ENCODE measurements around the gene LRRC1. TPM values are rescaled to one million over a fixed set of nuclear protein-coding genes. Genes with fewer than 3 reads are reported as not detected.
A peak's percentile ranks its signal among the peaks of the same experiment; 100 is the strongest.

LRRC1 gene
- polyA plus RNA-seq, 1 donor (not counting 4 experiments of a cell fraction or from before 2014, with no cell fraction given), result 19.7 TPM

- Histone ChIP-seq H3K9me3 (ENCODE audit: control insufficient read depth, low read depth, low read length) (no peaks in the 10 kb centered on the region), H3K4me3 (ENCODE audit: control insufficient read depth in 2 of 3, extremely low read depth in 1 of 3, insufficient read depth in 2 of 3, low read depth in 1 of 3, low read length in 3 of 3) (no peak overlapping the region), H3K36me3 (ENCODE audit: control insufficient read depth in 2 of 2, extremely low read depth in 1 of 2, insufficient read depth in 2 of 2, low read length in 2 of 2) (peaks cover 4 to 12% of the 10 kb centered on the region in 2 experiments), H3K4me1 (ENCODE audit: control insufficient read depth, extremely low read depth, insufficient read depth, low read length) (no peaks in the 10 kb centered on the region), H2AFZ (ENCODE audit: control insufficient read depth, low read length) (no peak overlapping the region), H3K27ac (ENCODE audit: control insufficient read depth, insufficient read depth, low read length) (no peak overlapping the region), H3K79me2 (ENCODE audit: control insufficient read depth, insufficient read depth, low read length) (no peaks in the 10 kb centered on the region), H4K20me1 (ENCODE audit: control insufficient read depth, extremely low read depth, insufficient read depth, low read length) (no peaks in the 10 kb centered on the region), H3K9ac (ENCODE audit: control insufficient read depth, extremely low read depth, insufficient read depth, low read length) (no peak overlapping the region), H3K4me2 (ENCODE audit: control insufficient read depth, extremely low read depth, insufficient read depth, low read depth, low read length) (no peak overlapping the region), H3K27me3 (ENCODE audit: control insufficient read depth, extremely low read depth, insufficient read depth, low read length) (no peaks in the 10 kb centered on the region), H3K9me1 (ENCODE audit: control insufficient read depth, extremely low read depth, insufficient read depth, low read length) (no peaks in the 10 kb centered on the region)
- TF ChIP-seq EZH2 (IDR thresholded peaks at IDR 0.05; ENCODE audit: low read length), result no peak
- DNase-seq (ENCODE audit: low read depth, low spot score), result no peak
- dilution Hi-C loops (cut with MboI; ENCODE audit: extremely low pct_ligation_motif_present, low sequenced_read_pairs), result no loop called here
- peak; percentile 17 for FAIRE-seq
Observed at GRCh38 chr6:53910834-53911233, 116.0 kb downstream of the LRRC1 start.

DNA sequence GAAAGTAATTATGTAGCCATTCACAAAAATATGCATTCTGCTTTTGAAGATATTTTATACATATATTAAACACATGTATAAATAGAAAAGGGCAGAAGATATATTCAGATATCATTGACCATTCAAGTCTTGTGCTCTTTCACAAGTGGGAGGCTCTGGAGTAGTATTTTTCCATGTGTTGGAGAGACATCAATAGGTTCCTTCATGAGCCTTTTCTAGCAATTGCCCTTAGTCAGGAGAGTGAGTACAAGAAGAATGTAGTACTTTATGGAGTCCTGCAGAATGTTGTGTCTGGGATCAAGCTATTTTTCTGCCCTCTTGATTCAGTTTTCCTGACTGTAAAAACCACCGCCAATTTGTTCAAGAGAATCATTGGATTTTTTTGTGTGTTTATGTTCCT is 117.9 kb downstream of the LRRC1 start:
- Histone ChIP-seq H3K27ac (ENCODE audit: control insufficient read depth, insufficient read depth, low read length) (no peak overlapping the region), H3K27me3 (ENCODE audit: control insufficient read depth, extremely low read depth, insufficient read depth, low read length) (no peaks in the 10 kb centered on the region), H3K9me1 (ENCODE audit: control insufficient read depth, extremely low read depth, insufficient read depth, low read length) (no peaks in the 10 kb centered on the region), H4K20me1 (ENCODE audit: control insufficient read depth, extremely low read depth, insufficient read depth, low read length) (no peaks in the 10 kb centered on the region), H3K9me3 (ENCODE audit: control insufficient read depth, low read depth, low read length) (no peaks in the 10 kb centered on the region), H3K79me2 (ENCODE audit: control insufficient read depth, insufficient read depth, low read length) (no peaks in the 10 kb centered on the region), H2AFZ (ENCODE audit: control insufficient read depth, low read length) (no peak overlapping the region), H3K4me2 (ENCODE audit: control insufficient read depth, extremely low read depth, insufficient read depth, low read depth, low read length) (no peak overlapping the region), H3K4me1 (ENCODE audit: control insufficient read depth, extremely low read depth, insufficient read depth, low read length) (no peaks in the 10 kb centered on the region), H3K36me3 (ENCODE audit: control insufficient read depth in 2 of 2, extremely low read depth in 1 of 2, insufficient read depth in 2 of 2, low read length in 2 of 2) (peaks cover 4 to 12% of the 10 kb centered on the region in 2 experiments), H3K4me3 (ENCODE audit: control insufficient read depth in 2 of 3, extremely low read depth in 1 of 3, insufficient read depth in 2 of 3, low read depth in 1 of 3, low read length in 3 of 3) (no peak overlapping the region), H3K9ac (ENCODE audit: control insufficient read depth, extremely low read depth, insufficient read depth, low read length) (no peak overlapping the region)
- TF ChIP-seq CTCF (optimal IDR thresholded peaks at IDR 0.05 in 1 of 3, IDR thresholded peaks at IDR 0.05 in 1 of 3, conservative IDR thresholded peaks at IDR 0.05 in 1 of 3; ENCODE audit: extremely low read depth in 1 of 3, insufficient read depth in 2 of 3, low read length in 3 of 3) (no peak), EZH2 (IDR thresholded peaks at IDR 0.05; ENCODE audit: low read length) (no peak)
- dilution Hi-C loops (cut with MboI; ENCODE audit: extremely low pct_ligation_motif_present, low sequenced_read_pairs), result no loop called here
- FAIRE-seq (no peak), DNase-seq (ENCODE audit: low read depth, low spot score) (no peak)

GRCh38 chr6:53913286-53913685 is 118.5 kb downstream of the LRRC1 start:
- H3K36me3 ChIP-seq (ENCODE audit: control insufficient read depth in 2 of 2, extremely low read depth in 1 of 2, insufficient read depth in 2 of 2, low read length in 2 of 2), result peaks cover 4 to 10% of the 10 kb centered on the region in 2 experiments
- no peak overlapping the region for H2AFZ ChIP-seq (ENCODE audit: control insufficient read depth, low read length)
- no peaks in the 10 kb centered on the region for H3K9me3 ChIP-seq (ENCODE audit: control insufficient read depth, low read depth, low read length)
- no peak overlapping the region for H3K4me3 ChIP-seq (ENCODE audit: control insufficient read depth in 2 of 3, extremely low read depth in 1 of 3, insufficient read depth in 2 of 3, low read depth in 1 of 3, low read length in 3 of 3)
- no peak overlapping the region for H3K27ac ChIP-seq (ENCODE audit: control insufficient read depth, insufficient read depth, low read length)
- TF ChIP-seq CTCF (optimal IDR thresholded peaks at IDR 0.05 in 1 of 3, IDR thresholded peaks at IDR 0.05 in 1 of 3, conservative IDR thresholded peaks at IDR 0.05 in 1 of 3; ENCODE audit: extremely low read depth in 1 of 3, insufficient read depth in 2 of 3, low read length in 3 of 3) (no peak), EZH2 (IDR thresholded peaks at IDR 0.05; ENCODE audit: low read length) (no peak)
- H3K4me2 ChIP-seq (ENCODE audit: control insufficient read depth, extremely low read depth, insufficient read depth, low read depth, low read length), result no peak overlapping the region
- DNase-seq (ENCODE audit: low read depth, low spot score), result no peak
- H3K9me1 ChIP-seq (ENCODE audit: control insufficient read depth, extremely low read depth, insufficient read depth, low read length), result no peaks in the 10 kb centered on the region
- H3K4me1 ChIP-seq (ENCODE audit: control insufficient read depth, extremely low read depth, insufficient read depth, low read length), result no peaks in the 10 kb centered on the region
- dilution Hi-C loops (cut with MboI; ENCODE audit: extremely low pct_ligation_motif_present, low sequenced_read_pairs), result no loop called here
- H3K27me3 ChIP-seq (ENCODE audit: control insufficient read depth, extremely low read depth, insufficient read depth, low read length), result no peaks in the 10 kb centered on the region
- H4K20me1 ChIP-seq (ENCODE audit: control insufficient read depth, extremely low read depth, insufficient read depth, low read length), result no peaks in the 10 kb centered on the region
- peak; percentile 9 for FAIRE-seq
- no peaks in the 10 kb centered on the region for H3K79me2 ChIP-seq (ENCODE audit: control insufficient read depth, insufficient read depth, low read length)
- no peak overlapping the region for H3K9ac ChIP-seq (ENCODE audit: control insufficient read depth, extremely low read depth, insufficient read depth, low read length)

All from keratinocyte (primary cell).